Right cardiac atrium (tissue), 5 donors: Measurements from ENCODE around the gene C5orf34. TPM values are rescaled to one million over a fixed set of nuclear protein-coding genes. Genes with fewer than 3 reads are reported as not detected.
"Not testable (repeated sequence)": the region's sequence is repeated elsewhere in the genome, so short reads cannot be mapped to it uniquely, and the experiment has no call there.

Experiments used
- ATAC-seq, 2 donors: fragments of 200-7000 bp; cut with Tn5 transposase; one replicate each; pipeline versions ENCODE4 v1.8.0 to v1.9.1; 2020; ENCODE audit warnings: moderate library complexity in 2 of 2, mild to moderate bottlenecking in 1 of 2
- DNase-seq, 3 donors: peaks; one replicate each; pipeline ENCODE4 v3.0.0-alpha.2; 2020
- H3K27ac ChIP-seq: one replicate; pipeline ENCODE4 v1.5.1; 2013; ENCODE audit warnings: mild to moderate bottlenecking, low read length, control low read depth, moderate library complexity
- H3K27me3 ChIP-seq: one replicate; pipeline ENCODE4 v1.6.1; 2013; ENCODE audit not compliant: control insufficient read depth, insufficient read depth
- H3K4me1 ChIP-seq: one replicate; pipeline ENCODE4 v1.6.1; 2013; ENCODE audit warnings: low read length; ENCODE audit not compliant: control insufficient read depth, insufficient read depth
- H3K4me3 ChIP-seq: one replicate; pipeline ENCODE4 v1.5.1; 2013; ENCODE audit warnings: low read length, control low read depth
- H3K9me3 ChIP-seq: one replicate; pipeline ENCODE4 v1.6.1; 2013; ENCODE audit warnings: low read length; ENCODE audit not compliant: control insufficient read depth
- WGBS: extraction: QIAGEN DNeasy Blood & Tissue Kit; methylation state at CpG from one replicate; pipeline ENCODE4 v1.1.7; 2013; 5-methylcytosine and 5-hydroxymethylcytosine counted together
- intact Hi-C, 4 donors: fragments of 100-400 bp; cut with DNase I; formaldehyde crosslinking; loops; one replicate each; pipeline versions ENCODE4 v1.11.0 to v1.14.0; 2022 to 2023
- polyA plus RNA-seq: library from polyadenylated mRNA; stranded (reverse); fragments of 200-250 nt; gene quantifications from one replicate; pipeline ENCODE4 v1.2.3, GENCODE V29; 2013
- total RNA-seq, 4 donors: library from RNA; stranded (reverse); fragmentation: NEBNext Ultra II Directional; extraction: Animal tissue kit (Norgen Biotek cat#: 25700); gene quantifications; one replicate each; pipeline ENCODE4 v1.2.1, GENCODE V29; 2021
- donor health status: healthy with polysubstance abuse.
- donor health status: DM: no; HTN: yes; CAD: no.
- donor health status: DM: no; HTN: no; CAD: no.
- donor health status: DM: no; HTN: yes; CAD: no; lungs with severe emphysema.
- donor health status: DM: yes; HTN: yes; CAD: no.

C5orf34 gene
- total and polyA plus RNA-seq, 5 donors, result 0.40 to 1.5 (median 0.41) TPM

GRCh38 chr5:43515678-43516048, 715 bp upstream of the C5orf34 start:
- intact Hi-C loops, result loop anchor here in 1 of 4 donors (10.0 kb wide), 1 partner anchor 201 kb away; the partner anchor contains the start of gene HMGCS1
- DNase-seq, result no peak
- no peak for ATAC-seq
- Histone ChIP-seq H3K9me3 (no peaks in the 10 kb centered on the region), H3K27me3 (no peaks in the 10 kb centered on the region), H3K4me3 (peak overlapping the region; percentile 97), H3K4me1 (peaks cover 3% of the 10 kb centered on the region), H3K27ac (peak overlapping the region; percentile 46)
- WGBS, result 36% methylated on average over 1 of the region's 1 CpG

- Histone ChIP-seq H3K27me3 (no peaks in the 10 kb centered on the region), H3K27ac (peak overlapping the region; percentile 86), H3K4me3 (peak overlapping the region; percentile 97), H3K4me1 (peaks cover 3% of the 10 kb centered on the region), H3K9me3 (no peaks in the 10 kb centered on the region)
- intact Hi-C loops, result loop anchor here in 1 of 4 donors (10.0 kb wide), 1 partner anchor 200 kb away; the partner anchor contains the start of gene HMGCS1
- DNase-seq (no peak), ATAC-seq (peak in 1 of 2 donors; percentile 13)
- 2% methylated on average over 6 of the region's 6 CpGs for WGBS
These were observed 505 bp downstream of the C5orf34 start for GRCh38 chr5:43514471-43514815.

- H3K9me3 ChIP-seq, result no peaks in the 10 kb centered on the region
- DNase-seq, result no peak
- H3K27ac ChIP-seq, result no peak overlapping the region
- ATAC-seq, result no peak
- H3K4me1 ChIP-seq, result peaks cover 3% of the 10 kb centered on the region
- no peaks in the 10 kb centered on the region for H3K27me3 ChIP-seq
- intact Hi-C loops, result loop anchor here in 1 of 4 donors (10.0 kb wide), 1 partner anchor 199 kb away; the partner anchor contains the start of gene HMGCS1
- H3K4me3 ChIP-seq, result peak overlapping the region; percentile 97
- 15% methylated on average over 4 of the region's 4 CpGs for WGBS
These were observed 923 bp downstream of the C5orf34 start for GRCh38 chr5:43514025-43514424.

GRCh38 chr5:43511062-43511461, 3.9 kb downstream of the C5orf34 start:
- not testable (repeated sequence) for ATAC-seq, H3K27ac ChIP-seq, H3K9me3 ChIP-seq, H3K4me3 ChIP-seq, H3K4me1 ChIP-seq, H3K27me3 ChIP-seq
- intact Hi-C loops, result loop anchor here in 1 of 4 donors (10.0 kb wide), 1 partner anchor 196 kb away; the partner anchor contains the start of gene HMGCS1
- 91% methylated on average over 35 of the region's 36 CpGs for WGBS
- peak in 2 of 3 donors; percentile 44 to 58 for DNase-seq

- Histone ChIP-seq H3K27ac (no peak overlapping the region), H3K4me1 (no peaks in the 10 kb centered on the region), H3K27me3 (no peaks in the 10 kb centered on the region), H3K4me3 (no peak overlapping the region), H3K9me3 (no peaks in the 10 kb centered on the region)
- ATAC-seq (no peak), DNase-seq (no peak)
- intact Hi-C loops, result no loop called here
- 94% methylated on average over 2 of the region's 2 CpGs for WGBS
These were observed 16.4 kb downstream of the C5orf34 start for GRCh38 chr5:43498581-43498980.

- 84% methylated on average over 5 of the region's 5 CpGs for WGBS
- DNase-seq (no peak), ATAC-seq (no peak)
- no peaks in the 10 kb centered on the region for H3K27me3 ChIP-seq
- no peak overlapping the region for H3K27ac ChIP-seq
- no peak overlapping the region for H3K4me3 ChIP-seq
- H3K4me1 ChIP-seq, result no peaks in the 10 kb centered on the region
- H3K9me3 ChIP-seq, result no peaks in the 10 kb centered on the region
- intact Hi-C loops, result no loop called here
These were observed 17.4 kb downstream of the C5orf34 start for GRCh38 chr5:43497311-43498104.

- Histone ChIP-seq H3K4me1 (no peaks in the 10 kb centered on the region), H3K4me3 (no peak overlapping the region), H3K27me3 (no peaks in the 10 kb centered on the region), H3K9me3 (no peaks in the 10 kb centered on the region), H3K27ac (no peak overlapping the region)
- intact Hi-C loops, result no loop called here
- DNase-seq, result no peak
- ATAC-seq, result no peak
- WGBS, result 97% methylated on average over 1 of the region's 1 CpG
These were observed 23.6 kb downstream of the C5orf34 start for GRCh38 chr5:43491326-43491725.

- H3K9me3 ChIP-seq, result no peaks in the 10 kb centered on the region
- no peak overlapping the region for H3K27ac ChIP-seq
- no peaks in the 10 kb centered on the region for H3K27me3 ChIP-seq
- H3K4me3 ChIP-seq, result no peak overlapping the region
- no peak for DNase-seq
- no peak for ATAC-seq
- intact Hi-C loops, result no loop called here
- WGBS, result 88% methylated on average over 3 of the region's 3 CpGs
- no peaks in the 10 kb centered on the region for H3K4me1 ChIP-seq
These were observed 28.6 kb downstream of the C5orf34 start for GRCh38 chr5:43486353-43486752.

GRCh38 chr5:43485406-43485805, 29.5 kb downstream of the C5orf34 start:
- intact Hi-C loops, result no loop called here
- Histone ChIP-seq H3K27ac (peak overlapping the region; percentile 19), H3K4me1 (no peaks in the 10 kb centered on the region), H3K4me3 (no peak overlapping the region), H3K27me3 (no peaks in the 10 kb centered on the region), H3K9me3 (no peaks in the 10 kb centered on the region)
- DNase-seq (no peak), ATAC-seq (no peak)
- WGBS, result 93% methylated on average over 2 of the region's 2 CpGs

GRCh38 chr5:43484106-43484849, 30.7 kb downstream of the C5orf34 start:
- Histone ChIP-seq H3K27ac (peak overlapping the region; percentile 99), H3K4me3 (peak overlapping the region; percentile 74), H3K9me3 (no peaks in the 10 kb centered on the region), H3K4me1 (no peaks in the 10 kb centered on the region), H3K27me3 (no peaks in the 10 kb centered on the region)
- intact Hi-C loops, result no loop called here
- WGBS, result 3% methylated on average over 32 of the region's 32 CpGs
- ATAC-seq, result peak; percentile 84 to 85
- peak; percentile 79 to 91 (median 89) for DNase-seq
